GM12872 (cell line): ENCODE data around the gene TSPAN15.

Experiments used
- CTCF ChIP-seq: IDR thresholded peaks from 3 replicates; pipeline ENCODE4 v1.5.1; 2011; ENCODE audit warnings: low read depth, mild to moderate bottlenecking, low read length, moderate library complexity; ENCODE audit not compliant: insufficient read depth

TSPAN15 gene

GRCh38 chr10:69458430-69459100 lies 7.3 kb downstream of the TSPAN15 start:
- no peak for TF ChIP-seq CTCF

- TF ChIP-seq CTCF, result no peak
Observed at GRCh38 chr10:69459101-69459790, 8.0 kb downstream of the TSPAN15 start.

GRCh38 chr10:69459893-69460575 lies 8.8 kb downstream of the TSPAN15 start:
- TF ChIP-seq CTCF, result no peak

- no peak for TF ChIP-seq CTCF
Observed at GRCh38 chr10:69460576-69461242, 9.4 kb downstream of the TSPAN15 start.

GRCh38 chr10:69461243-69462025 lies 10.2 kb downstream of the TSPAN15 start:
- TF ChIP-seq CTCF, result no peak

- no peak for TF ChIP-seq CTCF
Observed at GRCh38 chr10:69463886-69464285, 12.6 kb downstream of the TSPAN15 start.

- TF ChIP-seq CTCF, result no peak
Observed at GRCh38 chr10:69464401-69464800, 13.1 kb downstream of the TSPAN15 start.
